H7 (cell line): Measurements from ENCODE around the gene KRT83. TPM values are rescaled to one million over a fixed set of nuclear protein-coding genes. Genes with fewer than 3 reads are reported as not detected.
"Not testable (repeated sequence)": the region's sequence is repeated elsewhere in the genome, so short reads cannot be mapped to it uniquely, and the experiment has no call there.

Source experiments
- DNase-seq: peaks from one replicate; pipeline ENCODE4 v3.0.0; 2012
- H3K27me3 ChIP-seq: 2 replicates; pipeline ENCODE4 v1.6.0; 2011; ENCODE audit warnings: mild to moderate bottlenecking, low read length; ENCODE audit not compliant: control insufficient read depth, insufficient read depth
- H3K36me3 ChIP-seq: replicated peaks from 2 replicates; pipeline ENCODE4 v1.5.1; 2011; ENCODE audit warnings: low read length; ENCODE audit not compliant: control insufficient read depth, insufficient read depth
- H3K4me3 ChIP-seq: 2 replicates; pipeline ENCODE4 v1.5.1; 2011; ENCODE audit warnings: low read depth, mild to moderate bottlenecking, control low read depth, low read length, moderate library complexity; ENCODE audit not compliant: insufficient read depth
- total RNA-seq: library from RNA; depleted of rRNA; stranded (reverse); fragments of >200 nt; shearing (Covaris generic); gene quantifications from 2 replicates; pipeline ENCODE4 v1.2.3, GENCODE V29; 2014

KRT83 gene
- total RNA-seq, 1 experiment from 2014 or later, result 0.10 TPM

- Histone ChIP-seq H3K36me3 (no peaks in the 10 kb centered on the region), H3K27me3 (peaks cover 11% of the 10 kb centered on the region), H3K4me3 (no peak overlapping the region)
- DNase-seq, result no peak
Measured at GRCh38 chr12:52313926-52314325, 7.3 kb downstream of the KRT83 start.

- DNase-seq, result no peak
- H3K27me3 ChIP-seq, result peaks cover 16% of the 10 kb centered on the region
- H3K36me3 ChIP-seq, result no peaks in the 10 kb centered on the region
Measured at GRCh38 chr12:52313461-52313860, 7.7 kb downstream of the KRT83 start.

GRCh38 chr12:52312086-52312485 lies 9.1 kb downstream of the KRT83 start:
- Histone ChIP-seq H3K27me3 (peaks cover 30% of the 10 kb centered on the region), H3K4me3 (no peak overlapping the region)
- DNase-seq, result no peak

More at GRCh38 chr12:52313461-52313860, 7.7 kb downstream of the KRT83 start:
- no peak overlapping the region for H3K4me3 ChIP-seq

GRCh38 chr12:52311285-52311648 lies 9.9 kb downstream of the KRT83 start:
- H3K36me3 ChIP-seq, result no peaks in the 10 kb centered on the region
- H3K4me3 ChIP-seq, result no peak overlapping the region
- peaks cover 33% of the 10 kb centered on the region for H3K27me3 ChIP-seq
- no peak for DNase-seq

More at GRCh38 chr12:52312086-52312485, 9.1 kb downstream of the KRT83 start:
- H3K36me3 ChIP-seq, result no peaks in the 10 kb centered on the region

GRCh38 chr12:52310622-52311284 lies 10.4 kb downstream of the KRT83 start:
- H3K4me3 ChIP-seq, result no peak overlapping the region
- H3K36me3 ChIP-seq, result no peaks in the 10 kb centered on the region
- DNase-seq, result no peak
- H3K27me3 ChIP-seq, result peaks cover 35% of the 10 kb centered on the region

- no peak for DNase-seq
- peaks cover 35% of the 10 kb centered on the region for H3K27me3 ChIP-seq
- no peaks in the 10 kb centered on the region for H3K36me3 ChIP-seq
- peak overlapping the region; percentile 51; the same call in 1 of the 2 replicates for H3K4me3 ChIP-seq
Measured at GRCh38 chr12:52308806-52309425, 12.3 kb downstream of the KRT83 start.

- peak; percentile 91 for DNase-seq
- H3K27me3 ChIP-seq, result peaks cover 35% of the 10 kb centered on the region
- H3K36me3 ChIP-seq, result no peaks in the 10 kb centered on the region
- H3K4me3 ChIP-seq, result peak overlapping the region; percentile 51
Measured at GRCh38 chr12:52307836-52308805, 13.1 kb downstream of the KRT83 start.

GRCh38 chr12:52306731-52307130 lies 14.5 kb downstream of the KRT83 start:
- Histone ChIP-seq H3K27me3 (peaks cover 35% of the 10 kb centered on the region), H3K36me3 (no peaks in the 10 kb centered on the region), H3K4me3 (no peak overlapping the region)
- DNase-seq, result no peak

GRCh38 chr12:52305921-52306705 lies 15.1 kb downstream of the KRT83 start:
- no peak overlapping the region for H3K4me3 ChIP-seq
- peaks cover 35% of the 10 kb centered on the region for H3K27me3 ChIP-seq
- H3K36me3 ChIP-seq, result no peaks in the 10 kb centered on the region
- DNase-seq, result peak; percentile 70

- not testable (repeated sequence) for DNase-seq, H3K36me3 ChIP-seq, H3K4me3 ChIP-seq
- peaks cover 33% of the 10 kb centered on the region for H3K27me3 ChIP-seq
Measured at GRCh38 chr12:52304941-52305411, 16.2 kb downstream of the KRT83 start.

GRCh38 chr12:52302242-52302914 lies 18.8 kb downstream of the KRT83 start:
- not testable (repeated sequence) for H3K4me3 ChIP-seq, H3K36me3 ChIP-seq, DNase-seq, H3K27me3 ChIP-seq

GRCh38 chr12:52301721-52302120 lies 19.5 kb downstream of the KRT83 start:
- H3K27me3 ChIP-seq, H3K36me3 ChIP-seq, DNase-seq, H3K4me3 ChIP-seq: not testable (repeated sequence)

GRCh38 chr12:52300796-52301691 lies 20.2 kb downstream of the KRT83 start:
- H3K27me3 ChIP-seq, result no peaks in the 10 kb centered on the region; the same call in 1 of the 2 replicates
- H3K36me3 ChIP-seq, result no peaks in the 10 kb centered on the region
- DNase-seq, result peak; percentile 74
- H3K4me3 ChIP-seq, result no peak overlapping the region
